Small intestine (tissue), 7 donors: Measurements from ENCODE around the gene NEK9. TPM values are rescaled to one million over a fixed set of nuclear protein-coding genes. Genes with fewer than 3 reads are reported as not detected.
"Not testable (repeated sequence)": the region's sequence is repeated elsewhere in the genome, so short reads cannot be mapped to it uniquely, and the experiment has no call there.

Experiments
- DNase-seq, 2 donors: peaks; one replicate each; pipeline versions ENCODE4 v3.0.0 to v3.0.0-alpha.2; 2013
- FAIRE-seq: peaks from 2 replicates; lab custom pipeline; 2012; peaks lifted over from hg19 to GRCh38; lab: Jason Lieb, UNC
- H3K27ac ChIP-seq, 3 donors: one replicate each; pipeline ENCODE4 v1.5.1; 2013; ENCODE audit warnings: low read length in 2 of 3, mild to moderate bottlenecking in 2 of 3, control low read depth in 1 of 3, inconsistent platforms in 1 of 3, low read depth in 1 of 3, moderate library complexity in 1 of 3
- H3K27me3 ChIP-seq, 3 donors: one replicate each; pipeline ENCODE4 v1.6.1; 2013; ENCODE audit warnings: low read length in 3 of 3, inconsistent platforms in 1 of 3; ENCODE audit not compliant: control insufficient read depth in 3 of 3, insufficient read depth in 3 of 3
- H3K36me3 ChIP-seq, 3 donors: one replicate each; pipeline ENCODE4 v1.6.1; 2013; ENCODE audit warnings: low read length in 3 of 3, inconsistent platforms in 1 of 3, low read depth in 1 of 3, mild to moderate bottlenecking in 1 of 3, moderate library complexity in 1 of 3; ENCODE audit not compliant: control insufficient read depth in 3 of 3, insufficient read depth in 2 of 3
- H3K4me1 ChIP-seq, 3 donors: one replicate each; pipeline ENCODE4 v1.6.1; 2013; ENCODE audit warnings: low read length in 2 of 3, inconsistent platforms in 1 of 3, low read depth in 1 of 3, mild to moderate bottlenecking in 1 of 3, moderate library complexity in 1 of 3; ENCODE audit not compliant: control insufficient read depth in 3 of 3, insufficient read depth in 2 of 3
- H3K4me3 ChIP-seq, 3 donors: one replicate each; pipeline ENCODE4 v1.5.1; 2013; ENCODE audit warnings: low read length in 3 of 3, control low read depth in 1 of 3, inconsistent platforms in 1 of 3, low read depth in 1 of 3, mild to moderate bottlenecking in 1 of 3, moderate library complexity in 1 of 3
- H3K9me3 ChIP-seq, 2 donors: one replicate each; pipeline ENCODE4 v1.6.1; 2013; ENCODE audit warnings: low read depth in 1 of 2, low read length in 1 of 2; ENCODE audit not compliant: control insufficient read depth in 2 of 2, insufficient read depth in 1 of 2
- WGBS, 3 donors: extraction: QIAGEN DNeasy Blood & Tissue Kit; methylation state at CpG; one replicate each; pipeline ENCODE4 v1.1.7; 2013; 5-methylcytosine and 5-hydroxymethylcytosine counted together
- polyA plus RNA-seq, 4 donors: library from polyadenylated mRNA; stranded (reverse) in 3 of 4; unstranded in 1 of 4; fragments of 200-250 nt in 3 of 4; fragments of 120-200 nt in 1 of 4; gene quantifications; one replicate each; pipeline versions ENCODE4 v1.2.1 to v1.2.3, GENCODE V29; 2013
- donor health status: healthy with polysubstance abuse.
- donor health status: control.
- donor health status: control.
- donor health status: Bipolar disorder and iron deficiency.
- donor health status: healthy.

The NEK9 gene
- polyA plus RNA-seq, 4 donors = 14.9 to 66.5 (median 25.2) TPM

DNA sequence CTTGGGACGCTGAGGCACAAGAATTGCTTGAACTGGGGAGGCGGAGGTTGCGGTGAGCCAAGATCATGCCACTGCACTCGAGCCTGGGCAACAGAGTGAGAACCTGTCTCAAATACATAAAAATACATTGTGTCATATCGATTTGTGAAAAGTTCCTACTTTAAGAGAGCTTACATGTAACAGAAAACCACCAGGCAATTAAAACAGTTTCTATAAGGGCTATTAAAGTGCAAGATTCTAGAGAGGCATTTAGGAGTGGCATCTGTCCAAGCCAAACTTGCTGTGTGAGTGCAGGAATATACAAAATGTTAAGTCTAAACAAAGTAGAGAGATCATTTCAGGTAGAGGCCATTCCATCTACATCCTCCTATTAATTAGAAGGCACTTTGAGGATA lies 1.7 kb upstream of the NEK9 start:
- DNase-seq (no peak), FAIRE-seq (no peak)
- 84 to 89% (median 87%) methylated on average over 5 of the region's 5 CpGs for WGBS, 3 donors
- Histone ChIP-seq H3K27ac (peak overlapping the region in 1 of 3 donors; percentile 16), H3K4me3 (no peak overlapping the region), H3K4me1 (peaks cover 0 to 7% (median 7%) of the 10 kb centered on the region in 3 donors), H3K9me3 (no peaks in the 10 kb centered on the region), H3K36me3 (peaks cover 0 to 15% (median 1%) of the 10 kb centered on the region in 3 donors), H3K27me3 (no peaks in the 10 kb centered on the region)

DNA sequence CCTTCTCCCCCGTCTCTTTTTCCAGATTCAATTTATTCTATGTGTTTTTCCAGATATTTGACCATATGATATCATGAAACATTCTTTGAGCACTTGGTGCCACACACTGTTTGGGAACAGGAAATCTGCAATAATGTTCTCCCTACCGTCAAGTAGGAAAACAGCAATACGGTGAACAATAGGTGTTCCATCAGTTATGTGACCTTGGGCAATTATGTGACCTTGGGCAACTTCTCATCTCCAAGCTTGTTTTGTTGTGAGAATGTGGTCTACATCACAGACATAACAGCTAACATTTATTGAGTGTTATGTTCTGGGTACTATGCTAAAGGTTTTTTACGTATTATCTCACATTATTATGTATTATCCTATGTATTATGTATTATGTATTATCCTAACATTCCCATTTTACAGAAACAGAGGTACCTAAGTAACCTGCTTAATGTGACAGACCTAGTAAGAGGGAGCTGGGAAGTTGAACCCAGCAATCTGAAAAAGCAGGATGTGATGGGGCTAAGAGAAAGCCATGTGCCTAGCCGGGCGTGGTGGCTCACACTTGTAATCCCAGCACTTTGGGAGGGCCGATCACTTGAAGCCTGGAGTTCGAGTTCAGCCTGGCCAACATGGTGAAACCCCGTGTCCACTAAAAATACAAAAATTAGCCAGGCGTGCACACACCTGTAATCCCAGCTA lies 1.2 kb upstream of the NEK9 start:
- peak overlapping the region in 2 of 3 donors; percentile 69 to 95 for H3K4me3 ChIP-seq
- peaks cover 0 to 7% (median 7%) of the 10 kb centered on the region in 3 donors for H3K4me1 ChIP-seq
- peak in 1 of 2 donors; percentile 25 for DNase-seq
- no peaks in the 10 kb centered on the region for H3K9me3 ChIP-seq
- FAIRE-seq = no peak
- no peaks in the 10 kb centered on the region for H3K27me3 ChIP-seq
- WGBS, 3 donors = 49 to 61% (median 55%) methylated on average over 10 of the region's 10 CpGs
- H3K36me3 ChIP-seq = peaks cover 0 to 15% (median 1%) of the 10 kb centered on the region in 3 donors
- H3K27ac ChIP-seq = peak overlapping the region; percentile 89 to 98 (median 94)

- DNase-seq = peak in 1 of 2 donors; percentile 67
- not testable (repeated sequence) for H3K4me1 ChIP-seq, H3K9me3 ChIP-seq, FAIRE-seq, H3K27me3 ChIP-seq
- peaks cover 0 to 15% (median 1%) of the 10 kb centered on the region in 3 donors for H3K36me3 ChIP-seq
- peak overlapping the region; percentile 89 to 98 (median 94) for H3K27ac ChIP-seq
- 5 to 25% (median 18%) methylated on average over 16 of the region's 16 CpGs for WGBS, 3 donors
- peak overlapping the region; percentile 69 to 95 (median 77) for H3K4me3 ChIP-seq
Measured at GRCh38 chr14:75127474-75127820, 599 bp upstream of the NEK9 start.

DNA sequence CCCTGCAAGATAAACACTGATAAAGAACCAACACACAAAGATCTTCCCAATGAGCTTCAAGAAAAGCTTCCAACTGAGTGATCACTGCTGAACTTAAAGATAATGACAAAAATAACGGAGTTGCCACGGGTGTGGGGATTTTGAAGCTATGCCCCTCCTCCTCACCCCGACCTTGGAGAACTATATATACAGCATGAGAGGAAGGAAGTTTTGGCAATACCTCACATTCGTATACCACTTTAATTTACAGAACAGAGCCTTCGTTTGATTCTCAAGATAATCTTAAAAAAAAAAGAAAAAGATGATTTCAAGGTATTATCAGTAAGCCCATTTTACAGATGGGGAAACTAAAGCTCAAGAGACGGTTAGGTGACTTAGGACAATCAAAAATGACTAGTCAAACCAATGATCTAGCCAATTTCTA lies 715 bp downstream of the NEK9 start:
- peaks cover 0 to 7% (median 7%) of the 10 kb centered on the region in 3 donors for H3K4me1 ChIP-seq
- no peak for DNase-seq
- H3K36me3 ChIP-seq = peaks cover 0 to 15% (median 1%) of the 10 kb centered on the region in 3 donors
- H3K27ac ChIP-seq = peak overlapping the region; percentile 89 to 98 (median 94)
- H3K9me3 ChIP-seq = no peaks in the 10 kb centered on the region
- peak overlapping the region; percentile 69 to 95 (median 77) for H3K4me3 ChIP-seq
- WGBS, 3 donors = 1 to 4% (median 1%) methylated on average over 6 of the region's 6 CpGs
- H3K27me3 ChIP-seq = no peaks in the 10 kb centered on the region
- FAIRE-seq = no peak

- no peaks in the 10 kb centered on the region for H3K9me3 ChIP-seq
- peaks cover 0 to 15% (median 1%) of the 10 kb centered on the region in 3 donors for H3K36me3 ChIP-seq
- peak overlapping the region in 2 of 3 donors; percentile 69 to 95 for H3K4me3 ChIP-seq
- H3K4me1 ChIP-seq = peaks cover 0 to 7% (median 7%) of the 10 kb centered on the region in 3 donors
- FAIRE-seq = no peak
- H3K27me3 ChIP-seq = no peaks in the 10 kb centered on the region
- no peak for DNase-seq
- WGBS, 3 donors = 71 to 74% (median 73%) methylated on average over 5 of the region's 5 CpGs
- peak overlapping the region in 1 of 3 donors; percentile 94 for H3K27ac ChIP-seq
Measured at GRCh38 chr14:75125617-75126016, 1.2 kb downstream of the NEK9 start.

GRCh38 chr14:75123991-75124390 lies 2.9 kb downstream of the NEK9 start:
- H3K27ac ChIP-seq = peak overlapping the region in 2 of 3 donors; percentile 15 to 32
- 23 to 29% (median 23%) methylated on average over 7 of the region's 7 CpGs for WGBS, 3 donors

DNA sequence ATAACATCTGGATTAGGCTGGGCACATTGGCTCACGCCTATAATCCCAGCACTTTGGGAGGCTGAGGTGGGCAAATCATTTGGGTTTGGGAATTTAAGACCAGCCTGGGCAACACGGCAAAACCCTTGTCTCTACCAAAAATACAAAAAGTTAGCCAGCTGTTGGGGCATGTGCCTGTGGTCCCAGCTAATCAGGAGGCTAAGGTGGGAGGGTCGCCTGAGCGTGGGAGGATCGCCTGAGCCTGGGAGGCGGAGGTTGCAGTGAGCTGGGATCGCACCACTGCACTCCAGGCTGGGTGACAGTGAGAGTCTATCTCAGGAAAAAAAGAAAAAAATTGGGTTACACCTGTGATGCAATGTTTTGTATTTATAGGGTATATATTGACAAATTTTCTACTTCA lies 5.3 kb downstream of the NEK9 start:
- Histone ChIP-seq H3K4me3 (no peak overlapping the region), H3K9me3 (no peaks in the 10 kb centered on the region), H3K27ac (no peak overlapping the region), H3K27me3 (no peaks in the 10 kb centered on the region), H3K4me1 (peaks cover 0 to 7% (median 7%) of the 10 kb centered on the region in 3 donors), H3K36me3 (peaks cover 1 to 14% (median 12%) of the 10 kb centered on the region in 3 donors)
- FAIRE-seq = no peak
- 96 to 98% (median 96%) methylated on average over 7 of the region's 7 CpGs for WGBS, 3 donors
- no peak for DNase-seq

More at GRCh38 chr14:75123991-75124390, 2.9 kb downstream of the NEK9 start:
- DNase-seq (peak in 1 of 2 donors; percentile 65), FAIRE-seq (no peak)
- no peaks in the 10 kb centered on the region for H3K9me3 ChIP-seq
- peaks cover 0 to 7% (median 7%) of the 10 kb centered on the region in 3 donors for H3K4me1 ChIP-seq
- no peaks in the 10 kb centered on the region for H3K27me3 ChIP-seq
- peaks cover 0 to 8% (median 5%) of the 10 kb centered on the region in 3 donors for H3K36me3 ChIP-seq
- H3K4me3 ChIP-seq = no peak overlapping the region

GRCh38 chr14:75120541-75121291 lies 6.1 kb downstream of the NEK9 start:
- no peak overlapping the region for H3K27ac ChIP-seq
- DNase-seq (no peak), FAIRE-seq (no peak)
- no peak overlapping the region for H3K4me3 ChIP-seq
- no peaks in the 10 kb centered on the region for H3K9me3 ChIP-seq
- no peaks in the 10 kb centered on the region for H3K27me3 ChIP-seq
- H3K36me3 ChIP-seq = peaks cover 6 to 20% (median 16%) of the 10 kb centered on the region in 3 donors
- H3K4me1 ChIP-seq = peaks cover 0 to 3% (median 2%) of the 10 kb centered on the region in 3 donors
- WGBS, 3 donors = 62 to 74% (median 62%) methylated on average over 3 of the region's 3 CpGs
